Measurements from ENCODE around the gene LCE3D.

DNA sequence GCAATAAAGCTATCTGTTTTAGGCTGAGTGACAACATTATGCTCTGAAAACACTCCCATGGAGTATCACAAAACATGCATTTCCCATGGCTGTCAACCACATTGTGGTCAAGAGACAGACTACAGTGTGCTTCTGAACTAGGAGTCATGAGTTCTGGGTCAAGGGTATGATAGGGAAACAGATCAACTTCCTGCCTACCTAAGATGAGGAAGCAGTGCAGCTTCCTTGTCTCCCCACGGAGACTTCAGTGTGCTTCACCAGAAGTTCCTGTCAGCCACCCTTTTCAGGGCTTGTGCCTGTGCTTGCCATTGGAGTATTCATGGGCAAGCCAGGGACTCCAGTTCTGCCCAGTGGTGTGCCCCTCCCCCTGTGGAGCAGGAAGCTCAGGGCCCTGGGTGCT is 33.6 kb downstream of the LCE3D start:
- no peak for TF ChIP-seq SIN3A (IDR thresholded peaks at IDR 0.05; ENCODE audit: low read depth, low read length)
- TF ChIP-seq, protein P1, sequence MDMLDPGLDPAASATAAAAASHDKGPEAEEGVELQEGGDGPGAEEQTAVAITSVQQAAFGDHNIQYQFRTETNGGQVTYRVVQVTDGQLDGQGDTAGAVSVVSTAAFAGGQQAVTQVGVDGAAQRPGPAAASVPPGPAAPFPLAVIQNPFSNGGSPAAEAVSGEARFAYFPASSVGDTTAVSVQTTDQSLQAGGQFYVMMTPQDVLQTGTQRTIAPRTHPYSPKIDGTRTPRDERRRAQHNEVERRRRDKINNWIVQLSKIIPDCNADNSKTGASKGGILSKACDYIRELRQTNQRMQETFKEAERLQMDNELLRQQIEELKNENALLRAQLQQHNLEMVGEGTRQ (IDR thresholded peaks at IDR 0.05; ENCODE audit: borderline replicate concordance, low read depth, low read length), result no peak
- TF ChIP-seq, protein P2, sequence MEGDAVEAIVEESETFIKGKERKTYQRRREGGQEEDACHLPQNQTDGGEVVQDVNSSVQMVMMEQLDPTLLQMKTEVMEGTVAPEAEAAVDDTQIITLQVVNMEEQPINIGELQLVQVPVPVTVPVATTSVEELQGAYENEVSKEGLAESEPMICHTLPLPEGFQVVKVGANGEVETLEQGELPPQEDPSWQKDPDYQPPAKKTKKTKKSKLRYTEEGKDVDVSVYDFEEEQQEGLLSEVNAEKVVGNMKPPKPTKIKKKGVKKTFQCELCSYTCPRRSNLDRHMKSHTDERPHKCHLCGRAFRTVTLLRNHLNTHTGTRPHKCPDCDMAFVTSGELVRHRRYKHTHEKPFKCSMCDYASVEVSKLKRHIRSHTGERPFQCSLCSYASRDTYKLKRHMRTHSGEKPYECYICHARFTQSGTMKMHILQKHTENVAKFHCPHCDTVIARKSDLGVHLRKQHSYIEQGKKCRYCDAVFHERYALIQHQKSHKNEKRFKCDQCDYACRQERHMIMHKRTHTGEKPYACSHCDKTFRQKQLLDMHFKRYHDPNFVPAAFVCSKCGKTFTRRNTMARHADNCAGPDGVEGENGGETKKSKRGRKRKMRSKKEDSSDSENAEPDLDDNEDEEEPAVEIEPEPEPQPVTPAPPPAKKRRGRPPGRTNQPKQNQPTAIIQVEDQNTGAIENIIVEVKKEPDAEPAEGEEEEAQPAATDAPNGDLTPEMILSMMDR (IDR thresholded peaks at IDR 0.05 in 2 of 3, conservative IDR thresholded peaks at IDR 0.05 in 1 of 3; ENCODE audit: control insufficient read depth in 2 of 3, extremely low read depth in 1 of 3, insufficient read depth in 1 of 3, low read depth in 3 of 3, low read length in 3 of 3), result no peak
- no peak for TF ChIP-seq TAF1 (IDR thresholded peaks at IDR 0.05; ENCODE audit: borderline replicate concordance, low read depth, low read length)
- TF ChIP-seq, protein P3, sequence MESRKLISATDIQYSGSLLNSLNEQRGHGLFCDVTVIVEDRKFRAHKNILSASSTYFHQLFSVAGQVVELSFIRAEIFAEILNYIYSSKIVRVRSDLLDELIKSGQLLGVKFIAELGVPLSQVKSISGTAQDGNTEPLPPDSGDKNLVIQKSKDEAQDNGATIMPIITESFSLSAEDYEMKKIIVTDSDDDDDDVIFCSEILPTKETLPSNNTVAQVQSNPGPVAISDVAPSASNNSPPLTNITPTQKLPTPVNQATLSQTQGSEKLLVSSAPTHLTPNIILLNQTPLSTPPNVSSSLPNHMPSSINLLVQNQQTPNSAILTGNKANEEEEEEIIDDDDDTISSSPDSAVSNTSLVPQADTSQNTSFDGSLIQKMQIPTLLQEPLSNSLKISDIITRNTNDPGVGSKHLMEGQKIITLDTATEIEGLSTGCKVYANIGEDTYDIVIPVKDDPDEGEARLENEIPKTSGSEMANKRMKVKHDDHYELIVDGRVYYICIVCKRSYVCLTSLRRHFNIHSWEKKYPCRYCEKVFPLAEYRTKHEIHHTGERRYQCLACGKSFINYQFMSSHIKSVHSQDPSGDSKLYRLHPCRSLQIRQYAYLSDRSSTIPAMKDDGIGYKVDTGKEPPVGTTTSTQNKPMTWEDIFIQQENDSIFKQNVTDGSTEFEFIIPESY (IDR thresholded peaks at IDR 0.05), result no peak
- no peak for TF ChIP-seq POLR2A (IDR thresholded peaks at IDR 0.05; ENCODE audit: low read depth, low read length)
- TF ChIP-seq, protein P4, sequence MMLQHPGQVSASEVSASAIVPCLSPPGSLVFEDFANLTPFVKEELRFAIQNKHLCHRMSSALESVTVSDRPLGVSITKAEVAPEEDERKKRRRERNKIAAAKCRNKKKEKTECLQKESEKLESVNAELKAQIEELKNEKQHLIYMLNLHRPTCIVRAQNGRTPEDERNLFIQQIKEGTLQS (IDR thresholded peaks at IDR 0.05; ENCODE audit: borderline replicate concordance, extremely low read depth, low read depth, low read length), result no peak
- TF ChIP-seq MYC (IDR thresholded peaks at IDR 0.05; ENCODE audit: insufficient read depth, insufficient read length, insufficient replicate concordance, low read length, severe bottlenecking), result no peak
- TF ChIP-seq TCF3 (IDR thresholded peaks at IDR 0.05; ENCODE audit: borderline replicate concordance, insufficient read depth, low read depth, low read length), result no peak
